Measurements from ENCODE around the gene ZNF784. TPM values are rescaled to one million over a fixed set of nuclear protein-coding genes. Genes with fewer than 3 reads are reported as not detected.

ZNF784 gene
- total RNA-seq, 2 experiments from 2014 or later: 3.6 to 3.7 TPM

GRCh38 chr19:55613930-55614710, 10.2 kb downstream of the ZNF784 start:
- peaks cover 40% of the 10 kb centered on the region for H3K36me3 Mint-ChIP-seq (ENCODE audit: low read depth)
- no peak for DNase-seq
- intact Hi-C loops (cut with micrococcal nuclease): no loop called here
- ChIA-PET POLR2A (no interaction called here), CTCF (no interaction called here)
- H3K4me1 Mint-ChIP-seq (ENCODE audit: low read depth): peaks cover 26% of the 10 kb centered on the region
- no peaks in the 10 kb centered on the region for H3K27me3 Mint-ChIP-seq
- no peak overlapping the region for H3K4me3 Mint-ChIP-seq
- ATAC-seq: no peak
- H3K9me3 Mint-ChIP-seq: no peaks in the 10 kb centered on the region
- no peak overlapping the region for H3K27ac Mint-ChIP-seq
- no peak for TF ChIP-seq CTCF (IDR thresholded peaks at IDR 0.05)

GRCh38 chr19:55613396-55613795, 11.0 kb downstream of the ZNF784 start:
- ChIA-PET CTCF (no interaction called here), POLR2A (interaction anchor here (0.6 to 1.4 kb wide), 2 partner anchors 9 to 90 kb away, joined by 3 read pairs; no protein-coding TSS in a partner anchor)
- H3K36me3 Mint-ChIP-seq (ENCODE audit: low read depth): peaks cover 43% of the 10 kb centered on the region
- TF ChIP-seq CTCF (IDR thresholded peaks at IDR 0.05): no peak
- intact Hi-C loops (cut with micrococcal nuclease): no loop called here
- DNase-seq (no peak), ATAC-seq (no peak)
- peaks cover 28% of the 10 kb centered on the region for H3K4me1 Mint-ChIP-seq (ENCODE audit: low read depth)
- no peaks in the 10 kb centered on the region for H3K27me3 Mint-ChIP-seq
- H3K27ac Mint-ChIP-seq: no peak overlapping the region
- H3K4me3 Mint-ChIP-seq: no peak overlapping the region
- H3K9me3 Mint-ChIP-seq: no peaks in the 10 kb centered on the region

- POLR2A ChIA-PET: interaction anchor here (1.4 kb wide), 1 partner anchor 8 kb away, joined by 3 read pairs; no protein-coding TSS in a partner anchor
- CTCF ChIA-PET: interaction anchor here (1.4 to 2.2 kb wide), 2 partner anchors 20 to 97 kb away, joined by 3 to 7 read pairs; no protein-coding TSS in a partner anchor
- ATAC-seq: peak; percentile 49
Observed at GRCh38 chr19:55611983-55612645, 12.3 kb downstream of the ZNF784 start.

GRCh38 chr19:55611300-55611982, 12.9 kb downstream of the ZNF784 start:
- Mint-ChIP-seq H3K4me3 (no peak overlapping the region), H3K36me3 (ENCODE audit: low read depth) (peaks cover 44% of the 10 kb centered on the region), H3K27me3 (no peaks in the 10 kb centered on the region), H3K9me3 (no peaks in the 10 kb centered on the region), H3K4me1 (ENCODE audit: low read depth) (peaks cover 44% of the 10 kb centered on the region), H3K27ac (peak overlapping the region; percentile 49)
- ATAC-seq: peak; percentile 45
- no peak for DNase-seq
- TF ChIP-seq CTCF (IDR thresholded peaks at IDR 0.05): no peak
- CTCF ChIA-PET: interaction anchor here (1.3 to 2.2 kb wide), 3 partner anchors 13 to 97 kb away, joined by 3 to 7 read pairs (median 3); partner anchors contain the start of gene FIZ1
- POLR2A ChIA-PET: interaction anchor here (1.0 kb wide), 1 partner anchor 22 kb away, joined by 3 read pairs; no protein-coding TSS in a partner anchor
- intact Hi-C loops (cut with micrococcal nuclease): no loop called here

More at GRCh38 chr19:55611983-55612645, 12.3 kb downstream of the ZNF784 start:
- Mint-ChIP-seq H3K4me1 (ENCODE audit: low read depth) (peaks cover 37% of the 10 kb centered on the region), H3K9me3 (no peaks in the 10 kb centered on the region), H3K4me3 (no peak overlapping the region), H3K27ac (peak overlapping the region; percentile 49), H3K27me3 (no peaks in the 10 kb centered on the region), H3K36me3 (ENCODE audit: low read depth) (peaks cover 41% of the 10 kb centered on the region)
- intact Hi-C loops (cut with micrococcal nuclease): no loop called here
- no peak for TF ChIP-seq CTCF (IDR thresholded peaks at IDR 0.05)
- no peak for DNase-seq

Data from activated CD8-positive, alpha-beta T cell treated with anti-CD3 and anti-CD28 coated beads for 36 hours (primary cell).